GM21423 (cell line): ENCODE measurements around the gene C9orf50.

Experiments used
- ATAC-seq: cut with Tn5 transposase; IDR thresholded peaks from one replicate; pipeline ENCODE4 v1.9.1; 2021; ENCODE audit warnings: mild to moderate bottlenecking, moderate library complexity; ENCODE audit not compliant: unreplicated experiment

C9orf50 gene

DNA sequence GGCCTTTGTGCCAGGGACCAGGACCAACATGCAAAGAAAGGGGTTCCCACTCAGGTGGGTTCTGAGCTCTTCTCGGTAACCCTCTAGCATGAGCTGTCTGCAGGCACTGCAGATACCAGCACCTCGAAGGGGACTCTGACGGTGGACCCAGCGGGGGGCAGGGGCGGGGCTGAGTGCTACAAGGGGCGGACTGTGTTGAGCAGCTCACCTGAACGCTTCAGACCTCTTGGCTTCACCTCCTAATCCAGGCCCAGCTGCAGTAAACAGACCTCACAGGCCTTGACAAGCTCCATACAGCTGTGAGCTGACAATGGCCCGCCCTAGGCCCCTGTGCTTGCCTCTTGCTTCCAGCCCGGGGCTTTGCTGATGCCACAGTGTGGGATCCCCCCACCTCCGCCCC, 48.4 kb downstream of the C9orf50 start:
- ATAC-seq: no peak

DNA sequence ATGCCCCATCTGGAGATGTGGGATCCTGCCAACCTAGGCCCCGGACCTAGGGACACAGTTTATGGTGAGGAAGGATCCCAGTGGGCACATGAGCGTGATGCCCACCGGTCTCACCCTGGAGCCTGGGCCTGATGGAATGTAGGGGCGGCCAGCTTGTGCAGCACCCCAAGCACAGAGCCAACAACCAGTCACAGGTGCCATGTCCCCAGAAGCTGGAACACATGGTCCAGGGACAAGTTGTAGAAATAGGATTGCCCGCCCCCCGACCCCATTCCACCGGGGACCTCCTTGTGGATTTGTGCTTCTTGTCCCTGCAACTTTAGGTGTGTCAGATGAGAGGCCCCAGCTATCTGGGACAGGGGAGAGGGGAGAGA, 48.9 kb downstream of the C9orf50 start:
- no peak for ATAC-seq

- no peak for ATAC-seq
Measured at GRCh38 chr9:129571298-129572051, 49.4 kb downstream of the C9orf50 start.

DNA sequence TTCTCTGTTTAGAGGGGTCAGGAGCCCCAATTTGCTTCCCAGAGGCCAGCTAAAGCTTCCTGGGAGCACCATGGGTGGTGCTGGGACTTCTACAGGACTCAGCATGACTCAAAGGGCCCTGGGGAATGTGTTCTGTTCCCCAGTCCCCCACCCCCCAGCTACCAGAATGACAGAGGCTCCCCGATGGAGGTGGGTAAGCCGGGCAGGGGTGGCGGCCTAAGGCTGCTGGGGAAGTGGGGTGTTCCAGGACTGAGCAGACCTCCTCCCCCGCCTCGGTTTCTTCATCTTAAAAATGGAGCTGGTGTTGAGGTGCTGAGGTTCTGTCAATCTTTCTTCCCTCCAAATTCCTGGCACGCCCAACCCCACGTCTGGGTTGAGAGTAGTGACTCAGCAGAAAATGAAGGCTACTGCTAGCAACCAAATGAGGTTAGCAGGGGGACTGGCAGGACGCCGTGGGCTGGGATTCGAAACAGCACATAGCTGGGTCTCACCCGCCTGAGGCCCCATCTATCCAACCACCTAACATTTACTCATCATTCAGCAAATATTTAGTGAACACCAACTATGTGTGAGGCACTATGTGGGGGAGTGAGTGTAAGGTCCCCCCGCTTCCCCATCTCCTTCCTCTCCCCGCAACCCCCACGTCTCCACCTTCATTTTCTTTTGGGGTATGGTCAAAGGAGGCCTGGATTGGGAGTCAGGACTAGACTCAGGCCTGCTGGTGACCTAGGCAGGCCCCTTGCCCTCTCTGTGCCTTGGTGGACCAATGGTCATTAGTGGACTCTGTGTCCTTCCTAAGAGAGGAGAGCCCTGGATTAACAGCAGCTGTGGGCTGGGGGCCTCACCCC, 50.2 kb downstream of the C9orf50 start:
- no peak for ATAC-seq

- ATAC-seq: no peak
Measured at GRCh38 chr9:129569502-129570449, 51.1 kb downstream of the C9orf50 start.

GRCh38 chr9:129568560-129569501, 52.1 kb downstream of the C9orf50 start:
- no peak for ATAC-seq

GRCh38 chr9:129567842-129568559, 52.9 kb downstream of the C9orf50 start:
- no peak for ATAC-seq

DNA sequence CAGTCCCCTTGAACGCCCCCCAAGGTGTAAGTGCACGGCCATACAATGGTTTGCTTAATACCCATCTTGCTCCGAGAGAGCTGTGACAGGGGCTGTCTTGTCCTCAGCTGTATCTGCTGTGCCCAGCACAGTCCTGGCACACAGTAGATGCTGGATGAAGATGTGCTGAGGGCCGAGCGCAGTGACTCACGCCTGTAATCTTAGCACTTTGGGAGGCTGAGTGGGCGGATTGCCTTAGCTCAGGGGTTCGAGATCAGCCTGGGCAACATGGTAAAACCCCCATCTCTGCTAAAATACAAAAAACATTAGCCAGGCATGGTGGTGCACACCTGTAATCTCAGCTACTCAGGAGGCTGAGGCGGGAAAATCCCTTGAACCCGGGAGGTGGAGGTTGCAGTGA, 53.6 kb downstream of the C9orf50 start:
- no peak for ATAC-seq

GRCh38 chr9:129566563-129567266, 54.2 kb downstream of the C9orf50 start:
- no peak for ATAC-seq

- no peak for ATAC-seq
Measured at GRCh38 chr9:129562917-129563316, 58.0 kb downstream of the C9orf50 start.

DNA sequence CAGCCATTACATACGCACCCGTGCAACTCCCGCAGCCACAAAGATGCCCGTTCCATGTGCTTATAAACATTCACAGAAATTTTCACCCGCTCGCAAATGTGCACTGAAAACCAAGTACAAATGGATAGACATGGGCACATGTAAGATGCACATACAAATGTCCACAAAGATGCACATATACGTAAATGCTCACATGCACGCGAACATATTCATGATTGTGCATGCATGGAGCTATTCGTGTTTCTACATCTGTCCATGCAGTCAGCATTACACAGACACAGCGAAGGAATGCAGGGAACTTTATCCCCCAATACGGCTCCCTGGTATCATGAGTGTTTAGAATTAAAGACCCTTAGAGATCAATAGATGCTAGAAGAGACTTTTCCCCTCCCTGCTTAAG, 58.4 kb downstream of the C9orf50 start:
- no peak for ATAC-seq
